Skeletal muscle satellite cell (primary cell): ENCODE measurements around the gene USP17L10.
"Not testable (repeated sequence)": the region's sequence is repeated elsewhere in the genome, so short reads cannot be mapped to it uniquely, and the experiment has no call there.

Source experiments
- H3K27me3 ChIP-seq: 2 replicates; pipeline ENCODE4 v1.7.0; 2013; ENCODE audit warnings: low read length; ENCODE audit not compliant: control insufficient read depth, insufficient read depth
- H3K36me3 ChIP-seq: 2 replicates; pipeline ENCODE4 v1.7.0; 2013; ENCODE audit warnings: mild to moderate bottlenecking, control low read depth, low read length; ENCODE audit not compliant: insufficient read depth
- H3K4me1 ChIP-seq: 2 replicates; pipeline ENCODE4 v1.7.0; 2013; ENCODE audit warnings: low read length; ENCODE audit not compliant: control insufficient read depth, insufficient read depth
- H3K4me2 ChIP-seq: 2 replicates; pipeline ENCODE4 v1.7.0; 2013; ENCODE audit warnings: mild to moderate bottlenecking, low read length
- H3K4me3 ChIP-seq: 2 replicates; pipeline ENCODE4 v1.7.0; 2013; ENCODE audit warnings: low read length
- H3K9ac ChIP-seq: 2 replicates; pipeline ENCODE4 v1.7.0; 2013; ENCODE audit warnings: mild to moderate bottlenecking, low read depth, low read length, moderate library complexity
- H3K9me3 ChIP-seq: replicated peaks from 2 replicates; pipeline ENCODE4 v1.7.0; 2013; ENCODE audit warnings: mild to moderate bottlenecking, control low read depth, low read length

USP17L10 gene

DNA sequence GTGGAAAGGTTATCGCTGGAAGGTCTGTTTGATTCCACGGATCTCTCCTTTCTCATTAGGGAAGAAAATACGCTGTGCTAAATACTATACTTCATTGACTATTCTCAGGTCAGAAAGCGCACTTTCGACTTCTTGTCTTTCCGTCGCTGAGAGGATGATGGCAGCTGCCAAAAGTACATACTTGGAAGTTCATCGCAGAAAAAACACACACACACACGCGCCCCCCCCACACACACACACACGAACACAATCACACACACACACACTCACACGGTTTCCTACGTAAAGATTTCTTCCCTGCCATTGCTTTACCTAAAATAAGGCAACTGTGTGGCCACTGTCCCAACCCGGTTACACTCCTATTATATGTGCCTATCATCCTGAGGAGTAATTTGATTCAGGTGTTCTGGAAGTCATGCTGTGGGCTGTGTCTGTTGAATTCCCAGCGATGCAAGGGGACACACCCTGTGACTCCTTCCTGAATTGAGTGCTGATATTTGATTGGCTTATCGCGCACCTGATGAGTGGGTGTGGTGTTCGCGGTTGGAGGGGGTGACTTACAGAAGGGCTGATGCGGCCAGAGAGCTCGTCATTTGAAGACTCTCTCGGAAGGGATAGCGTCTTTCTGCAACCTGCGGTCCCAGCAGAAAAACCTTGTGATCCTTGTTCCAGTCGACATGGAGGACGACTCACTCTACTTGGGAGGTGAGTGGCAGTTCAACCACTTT is 37.7 kb downstream of the USP17L10 start, which contains the start of gene USP17L18:
Gene USP17L18 (plus strand): TSS at position 678 of the 728 bp plus-strand sequence. CDS start 0 bp downstream, at position 678.
- H3K4me3 ChIP-seq, H3K4me1 ChIP-seq, H3K36me3 ChIP-seq, H3K9me3 ChIP-seq, H3K9ac ChIP-seq, H3K4me2 ChIP-seq, H3K27me3 ChIP-seq: not testable (repeated sequence)

GRCh38 chr4:9253078-9253477 is 42.6 kb downstream of the USP17L10 start, which contains the start of gene USP17L19:
TSS of gene USP17L19 (plus strand) at chr4:9253378. CDS start at chr4:9253378, 0 bp downstream.
- H3K4me1 ChIP-seq, H3K36me3 ChIP-seq, H3K9ac ChIP-seq, H3K4me2 ChIP-seq, H3K27me3 ChIP-seq, H3K4me3 ChIP-seq, H3K9me3 ChIP-seq: not testable (repeated sequence)

DNA sequence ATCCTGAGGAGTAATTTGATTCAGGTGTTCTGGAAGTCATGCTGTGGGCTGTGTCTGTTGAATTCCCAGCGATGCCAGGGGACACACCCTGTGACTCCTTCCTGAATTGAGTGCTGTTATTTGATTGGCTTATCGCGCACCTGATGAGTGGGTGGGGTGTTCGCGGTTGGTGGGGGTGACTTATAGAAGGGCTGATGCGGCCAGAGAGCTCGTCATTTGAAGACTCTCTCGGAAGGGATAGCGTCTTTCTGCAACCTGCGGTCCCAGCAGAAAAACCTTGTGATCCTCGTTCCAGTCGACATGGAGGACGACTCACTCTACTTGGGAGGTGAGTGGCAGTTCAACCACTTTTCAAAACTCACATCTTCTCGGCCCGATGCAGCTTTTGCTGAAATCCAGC is 47.4 kb downstream of the USP17L10 start, which contains the start of gene USP17L20:
Gene USP17L20 (plus strand): TSS at position 301 of the 400 bp plus-strand sequence. CDS start 0 bp downstream, at position 301.
- H3K9ac ChIP-seq, H3K4me2 ChIP-seq, H3K9me3 ChIP-seq, H3K4me1 ChIP-seq, H3K27me3 ChIP-seq, H3K36me3 ChIP-seq, H3K4me3 ChIP-seq: not testable (repeated sequence)
